ENCODE results near the gene MTX3.

The MTX3 gene

DNA sequence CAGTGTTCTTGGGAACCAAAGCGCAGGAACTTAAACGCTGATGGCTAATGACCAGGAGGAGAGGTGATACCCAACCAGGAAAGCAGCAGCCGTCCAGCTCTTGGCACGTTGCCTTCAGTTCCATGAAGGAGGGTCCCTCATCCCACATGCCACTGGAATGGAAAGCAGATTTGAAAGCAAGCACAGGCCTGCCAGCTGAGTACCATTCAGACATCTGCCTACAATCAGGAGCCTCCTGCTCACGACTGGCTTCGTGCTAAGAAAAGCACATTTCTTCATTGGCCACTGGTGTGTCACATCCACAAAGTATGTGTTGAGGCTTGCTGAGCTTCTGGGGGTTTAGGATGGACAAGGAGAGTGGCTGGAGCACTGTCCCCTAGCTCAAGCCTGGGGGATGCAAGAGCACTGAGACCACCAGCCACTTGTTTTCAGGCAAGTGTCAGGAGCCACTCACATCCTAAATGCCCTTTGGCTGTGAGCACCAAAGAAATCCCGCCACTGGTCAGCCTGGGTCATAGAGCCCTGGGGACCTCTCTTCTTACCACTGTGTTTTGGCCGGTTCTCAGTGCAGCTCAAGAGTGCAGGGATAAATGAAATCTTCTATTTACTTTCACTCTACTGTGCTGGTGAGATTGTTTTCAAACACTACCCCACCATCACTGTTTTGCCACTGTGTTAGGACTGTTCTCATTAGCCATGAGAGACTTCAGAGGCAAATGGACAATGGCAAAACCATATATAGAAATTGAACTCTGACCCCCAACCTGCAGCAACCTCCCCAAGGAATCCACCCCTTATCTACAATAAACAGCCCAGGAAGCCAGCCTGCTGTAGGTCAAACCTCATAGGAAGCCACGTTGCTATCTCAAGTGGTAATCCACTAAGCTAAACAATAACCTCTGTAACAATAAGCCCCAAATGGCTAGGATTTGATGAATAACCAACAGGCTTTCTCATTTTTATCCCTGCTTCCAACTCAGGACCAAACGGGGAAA, 58.3 kb downstream of the MTX3 start:
- DNase-seq, result peak in 1 of 2 experiments; percentile 50

GRCh38 chr5:79931866-79932265, 59.2 kb downstream of the MTX3 start:
- no peak for DNase-seq

DNA sequence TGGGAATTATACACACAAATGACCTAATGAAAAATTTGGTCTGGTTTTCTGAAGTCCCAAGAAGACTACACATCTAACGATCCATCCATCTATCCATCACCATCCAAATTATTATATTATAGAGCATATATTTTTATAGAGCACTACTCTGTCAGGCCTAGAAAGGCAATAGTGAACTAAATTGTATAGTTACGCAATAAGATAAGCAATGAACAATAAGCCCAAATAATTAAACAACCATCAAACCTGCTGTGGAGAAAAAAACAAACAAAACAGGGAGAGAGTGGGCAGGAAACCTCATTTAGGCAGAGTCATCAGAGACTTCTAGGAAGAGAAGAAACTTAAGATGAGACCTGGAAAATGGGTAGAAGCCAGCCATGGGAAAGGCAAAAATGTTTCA, 59.7 kb downstream of the MTX3 start:
- DNase-seq, result no peak

DNA sequence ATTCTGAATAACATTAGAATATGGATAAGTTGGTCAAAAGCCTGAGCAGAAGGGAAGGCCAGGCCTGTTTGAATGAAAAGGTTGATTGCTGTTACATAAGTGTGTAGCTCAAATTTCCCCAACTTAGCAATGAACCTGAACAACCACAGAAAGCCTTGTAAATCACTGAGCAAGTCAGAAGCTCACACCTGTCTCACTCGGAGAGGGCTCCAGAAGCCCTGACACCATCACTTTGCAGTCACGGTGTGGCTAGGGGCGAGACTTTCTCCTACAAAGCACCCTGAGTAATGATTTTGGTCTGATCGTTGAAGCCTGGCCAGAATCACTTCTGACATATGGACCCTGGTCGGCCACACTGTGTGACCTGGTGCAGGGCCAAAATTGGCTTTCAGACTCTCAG, 62.0 kb downstream of the MTX3 start:
- peak in 1 of 2 experiments; percentile 63 for DNase-seq
